Measurements from ENCODE around the gene ARMC2. TPM values are rescaled to one million over a fixed set of nuclear protein-coding genes. Genes with fewer than 3 reads are reported as not detected.
A peak's percentile ranks its signal among the peaks of the same experiment; 100 is the strongest.

The ARMC2 gene
- total RNA-seq, 4 donors from 2014 or later: 3.1 to 11.1 (median 5.7) TPM

DNA sequence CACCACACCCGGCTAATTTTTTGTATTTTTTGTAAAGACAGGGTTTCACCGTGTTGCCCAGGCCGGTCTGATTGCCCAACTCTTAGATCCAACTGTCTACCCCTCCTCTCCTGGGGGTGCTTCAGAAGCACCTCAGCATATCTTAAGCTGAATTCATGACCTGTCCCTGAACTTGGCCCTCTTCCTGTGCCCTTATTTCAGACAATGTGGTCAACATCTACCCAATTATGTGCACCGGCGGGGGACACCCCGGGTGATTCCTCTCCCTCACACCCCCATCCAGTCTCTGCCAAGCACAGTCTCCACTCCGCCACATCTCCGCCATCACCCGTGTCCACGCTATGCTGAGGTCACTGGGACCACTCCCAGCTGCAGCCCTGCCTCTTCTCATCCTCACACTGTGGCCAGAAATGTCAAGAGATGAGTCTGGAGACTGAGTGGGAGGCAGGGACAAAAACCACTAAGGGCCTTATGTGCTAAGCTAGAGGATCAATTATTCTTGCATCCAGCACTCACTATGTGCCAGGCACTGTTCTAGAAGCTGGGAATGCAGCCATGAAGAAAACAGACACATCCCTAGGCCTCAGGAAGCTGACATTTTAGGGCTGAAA, 111.9 kb downstream of the ARMC2 start:
- Histone ChIP-seq H3K27ac (peak overlapping the region in 1 of 4 donors; percentile 9), H3K4me3 (no peak overlapping the region), H3K36me3 (peaks cover 0 to 3% (median 0%) of the 10 kb centered on the region in 3 donors), H3K27me3 (no peaks in the 10 kb centered on the region), H3K4me1 (peaks cover 0 to 6% (median 1%) of the 10 kb centered on the region in 4 donors), H3K9me3 (no peaks in the 10 kb centered on the region)
- no peak for DNase-seq (ENCODE audit: low spot score in 2 of 2)
- TF ChIP-seq, protein P1, sequence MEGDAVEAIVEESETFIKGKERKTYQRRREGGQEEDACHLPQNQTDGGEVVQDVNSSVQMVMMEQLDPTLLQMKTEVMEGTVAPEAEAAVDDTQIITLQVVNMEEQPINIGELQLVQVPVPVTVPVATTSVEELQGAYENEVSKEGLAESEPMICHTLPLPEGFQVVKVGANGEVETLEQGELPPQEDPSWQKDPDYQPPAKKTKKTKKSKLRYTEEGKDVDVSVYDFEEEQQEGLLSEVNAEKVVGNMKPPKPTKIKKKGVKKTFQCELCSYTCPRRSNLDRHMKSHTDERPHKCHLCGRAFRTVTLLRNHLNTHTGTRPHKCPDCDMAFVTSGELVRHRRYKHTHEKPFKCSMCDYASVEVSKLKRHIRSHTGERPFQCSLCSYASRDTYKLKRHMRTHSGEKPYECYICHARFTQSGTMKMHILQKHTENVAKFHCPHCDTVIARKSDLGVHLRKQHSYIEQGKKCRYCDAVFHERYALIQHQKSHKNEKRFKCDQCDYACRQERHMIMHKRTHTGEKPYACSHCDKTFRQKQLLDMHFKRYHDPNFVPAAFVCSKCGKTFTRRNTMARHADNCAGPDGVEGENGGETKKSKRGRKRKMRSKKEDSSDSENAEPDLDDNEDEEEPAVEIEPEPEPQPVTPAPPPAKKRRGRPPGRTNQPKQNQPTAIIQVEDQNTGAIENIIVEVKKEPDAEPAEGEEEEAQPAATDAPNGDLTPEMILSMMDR (IDR thresholded peaks at IDR 0.05): no peak
- 70 to 88% methylated on average over 10 of the region's 10 CpGs for WGBS, 2 donors

DNA sequence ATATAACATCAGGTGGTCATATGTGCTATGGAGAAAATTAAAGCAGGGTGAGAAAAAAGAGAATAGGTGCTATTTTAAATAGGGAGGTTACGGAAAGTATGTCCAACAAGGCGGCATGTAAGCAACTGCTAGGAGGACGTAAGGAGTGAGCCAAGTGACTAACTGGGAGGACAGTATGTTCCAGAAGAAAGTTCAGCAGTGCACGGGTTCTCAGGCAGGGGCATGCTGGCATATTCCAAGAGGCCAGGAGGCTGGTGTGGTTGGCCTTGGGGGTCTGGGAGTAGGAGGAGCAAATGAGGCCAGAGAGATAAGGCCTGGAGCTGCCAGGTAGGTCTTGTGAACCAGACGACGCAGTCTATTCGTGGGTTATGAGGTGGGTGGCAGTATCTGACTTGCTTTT, 112.4 kb downstream of the ARMC2 start:
- no peaks in the 10 kb centered on the region for H3K9me3 ChIP-seq
- no peak for DNase-seq (ENCODE audit: low spot score in 2 of 2)
- H3K27ac ChIP-seq: peak overlapping the region in 1 of 4 donors; percentile 16
- peak in 1 of 2 donors; percentile 24 for TF ChIP-seq EP300 (IDR thresholded peaks at IDR 0.05)
- no peak for TF ChIP-seq POLR2A (IDR thresholded peaks at IDR 0.05)
- WGBS, 2 donors: 88 to 93% methylated on average over 7 of the region's 7 CpGs
- no peak overlapping the region for H3K4me3 ChIP-seq
- peaks cover 0 to 6% (median 1%) of the 10 kb centered on the region in 4 donors for H3K4me1 ChIP-seq
- H3K36me3 ChIP-seq: peaks cover 0 to 3% (median 0%) of the 10 kb centered on the region in 3 donors
- H3K27me3 ChIP-seq: no peaks in the 10 kb centered on the region

DNA sequence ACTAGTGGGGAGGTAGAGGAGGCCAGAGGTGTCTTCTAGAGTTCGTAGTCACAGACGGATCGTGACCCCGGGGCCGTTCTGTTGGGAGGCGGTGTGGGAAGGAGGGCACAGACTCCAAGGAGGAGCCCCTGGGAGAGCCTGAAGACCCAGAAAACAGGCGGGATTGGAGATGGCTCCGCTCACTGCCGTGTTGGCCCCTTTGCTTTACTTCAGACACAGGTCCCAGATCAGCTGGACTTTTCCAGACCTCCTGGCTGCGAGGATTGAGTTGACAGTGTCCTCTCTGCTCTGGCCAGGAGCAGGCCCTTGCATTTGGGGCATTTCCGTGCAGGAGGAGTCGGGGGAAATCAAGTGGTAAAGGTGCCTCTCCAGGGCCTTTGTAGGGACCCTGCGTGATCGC, 112.9 kb downstream of the ARMC2 start:
- Histone ChIP-seq H3K4me3 (no peak overlapping the region), H3K9me3 (no peaks in the 10 kb centered on the region), H3K27me3 (no peaks in the 10 kb centered on the region), H3K4me1 (peaks cover 0 to 6% (median 1%) of the 10 kb centered on the region in 4 donors), H3K27ac (peak overlapping the region in 1 of 4 donors; percentile 16), H3K36me3 (peaks cover 0 to 3% (median 0%) of the 10 kb centered on the region in 3 donors)
- DNase-seq (ENCODE audit: low spot score in 2 of 2): no peak
- no peak for TF ChIP-seq POLR2A (IDR thresholded peaks at IDR 0.05)
- no peak for TF ChIP-seq EP300 (IDR thresholded peaks at IDR 0.05)
- TF ChIP-seq, protein P1 (IDR thresholded peaks at IDR 0.05): no peak
- 93 to 98% methylated on average over 14 of the region's 14 CpGs for WGBS, 2 donors

DNA sequence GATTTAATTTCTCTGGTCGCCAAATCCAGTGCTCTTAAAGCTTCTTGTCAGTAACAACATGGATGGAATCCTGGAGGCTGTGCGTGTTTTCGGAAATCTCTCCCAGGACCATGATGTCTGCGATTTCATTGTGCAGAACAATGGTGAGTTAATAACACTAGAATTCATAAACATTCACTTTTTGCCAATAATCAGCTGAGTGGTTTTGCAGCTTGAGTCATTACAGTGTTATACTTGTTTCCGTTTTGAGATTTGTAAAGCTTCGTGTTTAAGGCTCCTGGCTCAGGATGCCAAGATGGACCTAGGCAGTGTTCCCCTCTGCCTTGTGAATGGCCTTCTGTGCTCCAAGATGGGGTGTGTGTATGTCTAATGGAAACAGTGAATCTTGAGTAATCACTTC, 113.8 kb downstream of the ARMC2 start:
- no peak for DNase-seq (ENCODE audit: low spot score in 2 of 2)
- Histone ChIP-seq H3K4me1 (peaks cover 0 to 6% (median 1%) of the 10 kb centered on the region in 4 donors), H3K27ac (no peak overlapping the region), H3K4me3 (no peak overlapping the region), H3K9me3 (no peaks in the 10 kb centered on the region), H3K36me3 (peaks cover 0 to 3% (median 0%) of the 10 kb centered on the region in 3 donors), H3K27me3 (no peaks in the 10 kb centered on the region)
- TF ChIP-seq EP300 (IDR thresholded peaks at IDR 0.05) (no peak), POLR2A (IDR thresholded peaks at IDR 0.05) (no peak)
- TF ChIP-seq, protein P1 (IDR thresholded peaks at IDR 0.05): no peak
- WGBS, 2 donors: 41 to 47% methylated on average over 6 of the region's 6 CpGs

DNA sequence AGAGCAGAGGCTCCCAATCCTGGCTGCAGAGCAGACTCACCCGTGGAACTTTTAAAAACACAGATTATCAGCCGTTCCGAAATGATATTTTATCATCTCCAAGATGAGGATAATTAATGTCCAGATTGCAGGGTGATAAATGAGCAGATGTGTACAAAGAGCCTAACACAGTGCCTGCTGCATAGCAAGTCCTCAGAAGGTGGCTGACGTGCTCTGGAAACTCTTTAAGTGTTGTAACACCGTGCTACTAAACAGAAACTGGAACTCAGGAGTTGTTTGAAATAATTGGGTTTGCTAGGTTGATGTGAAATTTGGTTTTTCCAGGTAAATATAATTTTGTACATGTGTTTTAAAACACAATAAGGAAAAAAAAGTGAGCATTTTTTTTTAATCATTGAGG, 118.0 kb downstream of the ARMC2 start:
- Histone ChIP-seq H3K36me3 (peaks cover 0 to 3% (median 0%) of the 10 kb centered on the region in 3 donors), H3K9me3 (no peaks in the 10 kb centered on the region), H3K27me3 (no peaks in the 10 kb centered on the region), H3K4me1 (peaks cover 0 to 6% (median 0%) of the 10 kb centered on the region in 4 donors), H3K27ac (no peak overlapping the region), H3K4me3 (no peak overlapping the region)
- TF ChIP-seq POLR2A (IDR thresholded peaks at IDR 0.05) (no peak), EP300 (IDR thresholded peaks at IDR 0.05) (no peak)
- TF ChIP-seq, protein P1 (IDR thresholded peaks at IDR 0.05): no peak
- no peak for DNase-seq (ENCODE audit: low spot score in 2 of 2)
- 95 to 98% methylated on average over 5 of the region's 5 CpGs for WGBS, 2 donors

All from tibial nerve (tissue), 4 donors.